Testis (tissue), 2 donors: ENCODE data around the gene PLCB1.

ENCODE experiments used
- CTCF ChIP-seq, 3 experiments: fragments of 450-650 bp in 2 of 3; fragments of 200-600 bp in 1 of 3; sonication (generic) in 1 of 3; IDR thresholded peaks; one replicate each; pipeline ENCODE4 v1.5.1; 2016 to 2019; ENCODE audit warnings: antibody characterized with exemption in 3 of 3, mild to moderate bottlenecking in 2 of 3, moderate library complexity in 1 of 3
- POLR2A ChIP-seq: fragments of 450-650 bp; IDR thresholded peaks from one replicate; pipeline ENCODE4 v1.6.1; 2017; ENCODE audit warnings: antibody characterized with exemption, mild to moderate bottlenecking, moderate library complexity

GRCh38 chr20:8385247-8385646 lies 253.2 kb downstream of the PLCB1 start:
- TF ChIP-seq POLR2A (no peak), CTCF (IDR thresholded peaks at IDR 0.05) (no peak)
